Right forelimb (tissue), 1 donor: ENCODE measurements around the gene NEGR1.
"Not testable (repeated sequence)": the region's sequence is repeated elsewhere in the genome, so short reads cannot be mapped to it uniquely, and the experiment has no call there.

Experiments used
- DNase-seq: peaks from one replicate; pipeline ENCODE4 v3.0.0-alpha.2; 2018

NEGR1 gene

DNA sequence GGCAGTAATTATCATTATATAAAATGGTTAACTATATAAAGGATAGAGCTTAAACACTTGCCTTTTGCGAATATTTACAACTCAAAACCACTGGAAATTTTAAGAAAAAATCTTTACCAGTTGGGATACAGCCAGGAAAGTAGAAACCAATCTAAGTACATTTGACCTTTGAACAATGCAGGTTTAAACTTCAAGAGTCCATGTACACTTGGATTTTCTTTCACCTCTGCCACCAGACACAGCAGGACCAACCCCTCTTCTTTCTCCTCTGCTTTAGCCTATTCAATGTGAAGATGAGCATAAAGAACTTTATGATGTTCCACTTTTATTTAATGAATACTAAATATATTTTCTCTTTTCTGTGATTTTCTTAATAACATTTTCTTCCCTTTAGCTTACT lies 361.1 kb downstream of the NEGR1 start:
- DNase-seq, result no peak

DNA sequence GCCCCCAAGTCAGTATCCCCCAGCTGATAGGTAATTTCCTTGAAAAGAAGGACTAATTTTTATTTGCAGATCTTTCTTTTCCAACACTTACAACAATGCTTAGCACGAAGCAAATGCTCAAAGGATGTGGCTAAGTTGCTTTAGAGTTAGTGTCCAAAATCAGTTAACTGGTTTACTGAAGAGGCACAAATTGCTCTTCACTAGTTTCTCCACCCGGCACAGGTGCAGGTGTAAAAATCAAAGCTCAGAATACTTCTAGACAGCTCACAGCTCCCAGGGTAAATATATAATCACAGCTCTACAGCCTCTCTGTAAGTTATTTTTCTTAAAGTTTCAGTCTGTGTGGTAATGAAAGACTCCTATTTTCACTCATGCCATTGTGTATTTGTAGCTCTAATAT lies 361.8 kb downstream of the NEGR1 start:
- no peak for DNase-seq

DNA sequence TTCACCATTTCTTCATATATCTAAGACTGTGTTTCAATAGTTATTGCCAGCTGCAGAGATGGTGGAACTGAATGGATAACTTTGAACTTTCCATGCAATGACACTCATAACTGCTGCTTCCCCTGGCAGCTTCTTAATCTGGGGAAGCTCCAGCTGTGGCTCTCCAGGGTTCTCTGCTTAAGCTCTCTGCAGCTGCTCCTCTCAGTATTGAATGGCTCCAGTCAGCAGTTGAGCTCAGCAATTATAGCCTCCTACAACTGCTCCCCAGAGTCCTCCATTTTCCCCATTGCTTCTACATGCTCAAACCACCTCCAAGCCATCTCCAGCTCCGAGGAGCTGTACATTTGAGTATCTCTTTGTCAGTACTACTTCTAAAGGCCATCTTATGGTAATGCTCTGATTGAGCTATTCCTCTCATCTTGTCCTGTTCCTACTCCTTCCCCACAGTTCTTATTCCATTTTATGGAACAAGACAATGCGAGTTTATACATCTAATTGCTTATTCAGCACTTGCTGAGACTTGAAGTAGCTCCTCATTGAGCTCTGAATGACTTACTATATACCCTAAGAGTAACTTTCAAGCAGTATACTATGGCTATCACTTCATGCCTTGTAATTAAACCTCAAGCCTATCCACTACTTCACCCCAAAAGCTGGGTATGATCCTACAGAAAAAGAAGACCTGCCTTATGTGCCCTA lies 362.4 kb downstream of the NEGR1 start:
- no peak for DNase-seq

DNA sequence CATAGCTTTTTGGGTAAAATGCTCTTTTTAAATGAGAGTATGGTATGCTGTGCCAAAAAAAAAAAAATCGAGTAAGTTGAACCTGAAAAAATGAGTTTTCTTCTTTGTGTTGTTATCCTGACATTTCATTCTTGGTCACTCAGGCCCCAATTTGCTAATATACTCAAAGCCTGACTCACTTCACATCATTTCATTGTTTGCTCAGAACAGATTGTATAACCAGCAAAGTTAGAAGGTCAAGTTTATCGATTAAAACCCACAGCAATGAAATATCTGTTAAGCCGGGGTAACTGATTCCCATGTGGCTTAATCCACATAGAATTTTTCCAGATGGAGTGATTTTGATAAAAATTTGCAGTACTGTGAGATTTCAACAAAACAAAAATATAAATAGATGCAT lies 363.7 kb downstream of the NEGR1 start:
- DNase-seq, result no peak

DNA sequence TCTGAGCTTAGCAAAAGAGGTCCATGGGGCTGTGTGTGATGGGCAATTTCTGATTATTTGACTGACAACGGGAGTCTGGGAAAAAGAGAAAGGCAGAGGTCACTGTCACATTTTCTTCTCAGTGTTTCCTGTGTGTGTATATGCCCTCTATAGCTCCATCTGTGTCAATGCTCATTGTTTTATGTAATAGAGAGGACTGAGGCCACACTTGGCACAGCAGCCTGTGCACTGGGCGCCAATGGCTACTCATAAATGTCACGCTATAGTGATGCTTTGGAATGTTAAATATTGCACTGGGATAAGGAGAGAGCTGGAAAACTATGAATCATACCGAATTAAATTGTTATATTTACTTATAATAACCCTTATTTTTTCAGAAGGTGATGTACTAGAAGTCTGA lies 365.4 kb downstream of the NEGR1 start:
- DNase-seq, result no peak

DNA sequence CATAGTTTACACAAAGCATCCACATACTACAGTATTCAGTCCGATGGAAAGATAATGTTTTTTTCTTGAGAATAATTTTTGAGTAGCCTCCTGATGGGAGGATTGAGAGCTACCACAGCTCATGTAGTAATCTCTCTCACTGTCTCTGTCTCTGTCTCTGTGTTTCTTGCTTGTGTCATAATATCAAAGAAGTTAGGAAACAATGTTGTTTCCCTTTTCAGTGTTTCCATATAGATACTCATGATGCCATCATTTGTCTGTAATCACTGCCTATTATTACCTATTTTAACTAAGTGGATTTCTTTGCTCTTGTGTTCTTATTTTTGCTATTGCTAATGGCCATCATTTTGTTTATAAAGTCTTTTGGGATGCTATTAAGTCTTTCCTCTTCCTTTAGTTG lies 367.7 kb downstream of the NEGR1 start:
- DNase-seq, result no peak

DNA sequence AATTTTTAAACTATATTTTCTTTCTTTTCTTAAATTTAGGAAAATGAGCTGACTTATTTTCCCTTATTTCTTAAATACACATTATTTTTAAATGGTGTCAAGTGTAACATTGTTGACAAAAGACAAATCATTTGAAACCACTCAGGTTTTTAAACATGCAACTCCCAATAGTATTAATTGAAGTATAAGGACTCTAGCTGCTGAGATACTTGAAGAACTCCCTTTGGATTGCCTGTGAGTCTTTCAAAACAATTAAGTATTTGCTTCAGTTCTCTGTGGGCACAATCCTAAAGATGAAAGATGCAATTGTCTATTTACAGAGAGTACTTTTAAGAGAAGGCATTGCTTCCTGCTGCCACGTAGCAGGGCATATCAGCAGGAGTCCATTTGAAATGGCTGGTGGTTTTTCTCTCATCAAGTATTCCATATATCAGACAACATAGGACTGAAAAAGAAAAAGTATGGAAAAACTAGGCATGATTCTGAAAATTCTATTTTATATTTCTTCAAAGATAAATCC lies 373.4 kb downstream of the NEGR1 start:
- DNase-seq, result no peak

DNA sequence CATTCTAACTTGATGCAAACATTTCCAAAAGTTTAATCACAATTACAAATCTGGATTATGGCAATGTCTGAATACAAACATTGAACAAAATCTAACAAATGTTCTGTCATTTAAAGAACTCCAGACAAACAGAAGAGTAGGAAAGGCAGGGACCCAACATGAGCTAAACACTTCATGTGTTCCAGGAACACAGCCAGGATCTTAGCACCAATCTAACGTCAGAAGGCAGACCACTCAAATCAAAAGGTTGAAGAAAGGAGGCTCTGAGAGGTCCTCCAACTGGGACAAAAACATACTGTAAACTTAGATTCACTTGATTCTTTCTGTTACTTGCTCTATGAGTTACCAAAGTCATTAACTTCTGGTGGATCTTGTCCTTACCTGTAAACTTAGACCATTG lies 374.0 kb downstream of the NEGR1 start:
- DNase-seq, result no peak

DNA sequence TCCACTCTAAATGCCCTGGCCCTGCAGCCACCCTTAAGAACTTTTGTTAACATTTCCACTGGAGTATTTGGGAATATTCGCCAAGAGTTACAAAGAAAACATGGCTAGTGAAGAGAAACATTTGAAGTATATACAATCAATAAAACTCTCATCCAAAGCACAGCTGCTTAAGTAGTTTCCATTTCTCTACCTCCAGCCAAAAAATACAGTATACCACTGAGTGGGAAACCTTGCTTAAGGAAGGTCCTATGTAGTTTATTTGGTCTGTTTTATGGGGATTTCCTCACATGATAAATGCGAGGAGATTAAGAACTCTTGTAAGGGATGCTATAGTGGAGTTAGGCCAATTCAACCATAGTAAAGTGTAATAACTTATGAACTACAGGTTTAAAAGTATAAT lies 382.5 kb downstream of the NEGR1 start:
- DNase-seq, result no peak

DNA sequence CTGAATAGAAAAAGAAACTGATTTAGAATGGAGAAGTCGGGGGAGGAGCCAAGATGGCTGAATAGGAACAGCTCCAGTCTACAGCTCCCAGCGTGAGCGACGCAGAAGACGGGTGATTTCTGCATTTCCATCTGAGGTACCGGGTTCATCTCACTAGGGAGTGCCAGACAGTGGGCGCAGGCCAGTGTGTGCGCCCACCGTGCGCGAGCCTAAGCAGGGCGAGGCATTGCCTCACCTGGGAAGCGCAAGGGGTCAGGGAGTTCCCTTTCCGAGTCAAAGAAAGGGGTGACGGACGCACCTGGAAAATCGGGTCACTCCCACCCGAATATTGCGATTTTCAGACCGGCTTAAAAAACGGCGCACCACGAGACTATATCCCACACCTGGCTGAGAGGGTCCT lies 394.2 kb downstream of the NEGR1 start:
- DNase-seq, result not testable (repeated sequence)

DNA sequence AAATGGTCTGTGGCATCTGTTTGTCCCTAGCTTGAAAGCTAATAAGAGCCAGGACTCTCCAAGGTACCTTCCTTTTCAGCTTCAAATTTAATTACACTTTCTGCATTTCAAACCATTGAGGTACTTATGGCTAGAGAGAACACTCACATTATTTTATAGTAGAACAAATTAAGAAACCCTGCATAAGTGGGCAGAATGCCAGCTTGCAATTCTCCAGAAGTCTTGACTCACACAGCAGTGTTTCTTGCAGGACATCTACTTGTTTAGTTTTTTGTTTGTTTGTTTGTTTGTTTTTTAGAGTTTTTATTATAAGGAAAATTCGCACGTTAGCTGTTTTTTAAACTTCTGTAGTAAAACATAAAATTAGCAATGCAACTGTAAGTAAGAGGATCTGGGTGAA lies 397.2 kb downstream of the NEGR1 start:
- no peak for DNase-seq

DNA sequence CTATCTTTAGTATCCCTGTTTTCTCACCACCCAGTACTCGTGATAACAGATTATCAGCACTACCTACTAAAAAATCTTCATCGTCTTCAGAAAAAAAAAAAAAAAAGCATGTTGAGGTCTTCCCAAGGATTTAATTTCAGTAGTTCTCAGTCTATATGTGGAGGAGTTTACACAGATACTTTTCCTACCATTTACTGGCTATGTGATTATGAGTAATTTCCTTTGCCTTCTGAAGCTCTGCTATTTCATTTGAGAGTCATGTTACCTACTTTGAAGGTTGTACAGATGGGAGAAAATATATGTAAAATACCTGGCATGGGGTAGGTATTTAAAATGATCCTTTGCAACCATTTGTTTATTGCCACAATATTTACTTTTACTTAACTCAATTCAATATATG lies 399.7 kb downstream of the NEGR1 start:
- DNase-seq, result no peak

DNA sequence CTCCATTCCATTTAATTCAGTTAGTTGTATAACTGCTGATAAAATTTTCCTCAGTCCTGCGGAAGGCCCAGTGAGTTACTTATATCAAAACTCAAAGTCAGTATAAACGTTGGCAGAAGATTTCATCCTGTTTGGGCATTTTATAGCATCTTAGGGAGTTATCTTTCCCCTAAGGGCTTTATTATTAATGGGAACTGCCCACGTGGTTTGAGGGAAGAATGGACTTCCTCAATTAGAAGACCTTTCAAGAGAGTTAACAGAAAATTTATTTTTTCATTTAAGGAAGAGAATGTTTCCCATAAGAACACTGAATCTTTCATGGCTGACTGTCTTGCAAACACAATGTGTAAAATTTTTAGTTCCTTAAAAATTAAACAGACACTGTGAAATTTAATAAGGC lies 400.1 kb downstream of the NEGR1 start:
- DNase-seq, result no peak

DNA sequence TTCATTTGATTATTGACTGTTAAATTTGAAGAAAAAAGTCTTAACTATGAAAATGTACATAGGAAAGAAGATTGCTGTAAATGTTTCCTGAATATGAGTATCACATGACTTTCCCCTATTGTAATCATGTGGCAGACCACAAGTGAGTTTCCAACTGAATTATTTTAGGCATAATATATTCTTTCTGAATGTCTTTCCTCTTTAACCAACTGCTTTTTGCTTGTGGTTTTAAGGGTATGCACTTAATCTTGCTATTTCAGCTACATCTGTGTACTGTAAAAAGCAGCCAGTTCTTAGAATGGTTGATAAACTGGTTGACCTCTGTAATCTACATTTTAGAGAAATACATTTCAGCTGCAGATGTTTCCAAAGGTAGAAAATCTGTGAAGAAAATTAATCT lies 400.7 kb downstream of the NEGR1 start:
- no peak for DNase-seq

DNA sequence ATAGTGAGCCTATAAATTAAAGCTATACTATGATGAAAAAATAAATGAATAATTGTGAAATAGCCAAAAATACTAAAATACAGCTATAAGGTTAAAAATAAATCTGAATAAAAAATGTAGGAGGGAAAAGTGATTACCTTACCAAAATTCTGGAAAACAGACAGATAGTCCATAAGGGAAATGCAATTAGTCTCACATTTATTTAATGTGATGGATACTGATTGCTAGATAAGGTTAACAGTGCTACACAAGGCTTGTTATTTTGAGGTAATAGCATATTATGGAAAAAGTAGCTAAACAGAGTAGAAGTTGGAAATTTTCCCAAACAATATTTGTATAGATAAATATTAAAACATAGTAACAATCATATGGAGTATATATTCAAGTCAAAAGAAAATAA lies 413.0 kb downstream of the NEGR1 start:
- no peak for DNase-seq

DNA sequence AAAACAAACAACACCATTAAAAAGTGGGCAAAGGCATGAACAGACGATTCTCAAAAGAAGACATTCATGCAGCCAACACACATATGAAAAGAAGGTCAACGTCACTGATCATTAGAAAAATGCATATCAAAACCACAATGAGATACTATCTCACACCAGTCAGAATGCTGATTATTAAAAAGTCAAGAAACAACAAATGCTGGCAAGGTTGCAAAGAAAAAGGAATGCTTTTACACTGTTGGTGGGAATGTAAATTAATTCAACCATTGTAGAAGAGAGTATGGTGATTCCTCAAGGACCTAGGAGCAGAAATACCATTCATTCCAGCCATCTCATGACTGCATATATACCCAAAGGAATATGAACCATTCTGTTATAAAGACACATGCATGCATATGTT lies 419.6 kb downstream of the NEGR1 start:
- no peak for DNase-seq

DNA sequence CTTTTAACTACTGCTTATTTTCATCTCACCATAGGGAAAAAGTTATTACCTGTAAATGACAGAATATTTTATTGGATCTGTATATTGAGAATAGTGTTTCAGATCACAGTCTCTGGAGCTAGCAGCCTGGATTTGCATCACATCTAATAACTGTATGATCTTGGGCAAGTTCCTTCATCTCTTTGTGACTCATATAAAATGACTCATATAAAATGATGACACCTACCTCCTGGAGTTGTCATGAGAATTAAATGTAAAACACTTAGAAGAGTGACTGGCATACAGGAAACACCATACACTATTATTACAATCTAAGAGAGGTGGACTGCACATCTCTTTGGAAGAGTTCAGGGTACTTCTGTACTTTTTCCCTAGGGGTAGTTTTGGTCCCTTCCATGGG lies 421.3 kb downstream of the NEGR1 start:
- DNase-seq, result no peak

DNA sequence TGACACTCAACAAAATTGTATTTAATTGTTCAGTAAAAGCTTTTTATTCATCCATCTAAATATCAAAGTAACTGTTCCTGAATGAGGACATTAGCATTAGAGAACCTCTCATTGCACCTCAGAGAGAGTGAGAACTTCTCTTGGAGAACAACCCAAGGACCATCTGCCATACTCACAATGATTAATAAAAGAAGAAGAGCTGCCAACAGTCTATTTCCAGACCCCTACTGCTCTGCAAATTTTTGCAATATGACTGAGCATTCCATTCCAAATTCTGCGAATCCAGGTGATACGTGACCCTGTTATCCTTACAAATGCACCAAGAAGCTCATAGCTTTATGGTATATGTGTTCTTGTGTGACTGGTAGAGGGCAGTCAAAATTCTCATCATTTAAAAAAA lies 422.5 kb downstream of the NEGR1 start:
- no peak for DNase-seq

DNA sequence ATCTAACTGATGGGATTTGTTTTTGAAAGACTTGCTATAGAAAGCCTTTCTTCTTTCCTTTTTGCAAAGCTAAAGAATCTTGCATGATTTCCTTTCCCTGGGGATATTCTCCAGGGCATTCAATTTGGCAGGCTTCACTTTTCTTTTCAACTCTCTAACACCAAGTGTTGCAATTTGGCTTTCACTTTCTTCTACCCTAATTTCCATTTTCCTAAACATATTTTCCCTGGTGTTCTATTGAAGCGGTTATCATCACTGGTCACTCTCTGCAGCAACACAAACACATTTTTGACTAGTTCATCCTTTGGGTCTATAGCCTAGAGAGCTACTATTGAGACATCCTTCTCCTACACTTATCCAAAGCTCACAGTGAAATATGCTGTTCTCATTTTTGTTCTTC lies 424.5 kb downstream of the NEGR1 start:
- no peak for DNase-seq

DNA sequence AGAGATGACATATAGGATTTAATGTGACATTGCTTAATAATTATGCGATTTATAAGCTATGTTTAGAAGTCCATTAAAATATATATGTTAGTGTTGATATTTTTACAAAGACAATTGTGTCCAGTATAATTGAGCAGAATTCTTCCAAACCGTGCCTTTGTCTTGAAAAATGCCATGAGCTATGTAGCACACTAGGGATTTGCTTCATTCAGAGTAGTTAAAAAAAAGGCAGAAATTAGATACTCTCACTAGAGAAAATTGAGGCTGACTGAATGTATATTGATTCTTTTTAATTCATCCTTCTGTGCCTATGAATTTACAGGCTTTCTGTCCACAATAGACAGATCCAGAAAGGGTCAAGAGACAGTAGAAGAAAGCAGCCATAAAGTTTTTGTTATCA lies 429.0 kb downstream of the NEGR1 start:
- DNase-seq, result no peak

DNA sequence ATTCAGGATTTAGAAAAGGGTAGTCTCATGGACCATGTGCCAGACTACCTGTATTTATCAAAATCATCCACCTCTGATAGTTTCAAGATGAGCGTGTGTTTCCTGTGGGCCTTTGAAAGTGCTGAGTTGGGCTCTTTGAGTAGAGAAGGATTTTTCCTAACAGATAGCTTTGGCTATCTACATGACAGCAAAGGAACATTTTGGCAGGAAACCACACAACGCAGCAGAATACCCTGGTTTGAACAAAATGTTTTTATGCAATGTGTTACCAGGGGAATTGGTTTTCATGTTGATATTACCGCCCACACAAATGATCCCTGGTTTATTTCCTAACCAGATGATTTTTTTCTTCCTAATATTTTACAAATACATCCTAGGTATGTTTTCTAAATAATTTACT lies 431.4 kb downstream of the NEGR1 start:
- DNase-seq, result no peak

DNA sequence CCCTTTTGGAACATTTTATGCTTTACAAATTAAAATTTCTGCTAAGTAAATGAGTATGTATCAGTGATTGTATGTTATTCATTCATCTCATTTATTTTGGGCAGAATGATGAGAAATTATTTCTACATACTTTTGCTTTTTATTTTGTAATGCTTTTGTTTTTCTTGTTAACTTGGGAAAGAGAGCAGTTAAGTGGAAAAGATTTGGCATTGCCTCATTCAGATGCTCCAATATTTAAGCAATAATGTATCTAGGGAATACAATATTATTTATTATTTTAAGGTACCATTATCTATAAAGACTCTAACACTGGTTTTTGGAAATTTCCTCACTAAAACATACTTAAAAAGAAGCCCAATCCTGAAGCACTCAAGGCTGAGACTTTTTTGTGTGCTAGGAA lies 431.8 kb downstream of the NEGR1 start:
- DNase-seq, result no peak

DNA sequence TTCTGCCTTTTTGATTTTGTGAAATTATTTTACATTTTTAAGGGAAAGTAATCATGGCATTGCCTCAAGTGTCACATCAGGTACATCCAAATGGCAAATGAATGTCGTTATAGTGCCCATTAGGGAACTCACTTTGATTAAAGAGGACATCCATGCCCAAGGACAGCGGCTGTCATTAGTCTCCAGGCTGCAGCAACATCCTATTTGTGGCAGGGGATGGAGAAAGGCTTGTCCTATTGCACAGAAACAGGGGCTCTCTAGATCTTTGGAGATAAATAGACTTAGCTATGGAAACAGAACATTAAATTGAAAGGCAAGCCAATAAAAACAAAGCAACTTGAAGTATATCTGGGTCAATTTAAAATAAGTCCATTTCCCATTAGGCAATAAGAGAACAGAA lies 439.3 kb downstream of the NEGR1 start:
- no peak for DNase-seq

DNA sequence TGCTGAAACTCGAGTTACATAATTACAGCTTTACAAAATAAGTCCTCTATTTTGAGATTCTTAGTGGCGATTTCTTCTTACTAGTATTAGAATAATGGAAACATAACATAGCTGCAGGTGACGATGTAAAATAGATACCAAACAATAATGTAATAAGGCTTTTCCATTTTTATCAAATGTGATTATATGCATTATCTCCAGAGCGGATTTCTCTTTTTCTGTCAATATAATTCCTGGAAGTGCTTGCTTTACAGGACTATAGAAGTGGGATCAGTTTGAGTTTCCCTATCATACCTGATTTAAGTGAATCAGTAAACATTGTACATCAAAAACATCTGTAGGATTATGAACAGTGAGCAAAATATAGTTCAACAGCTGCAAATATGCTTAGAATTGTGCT lies 442.5 kb downstream of the NEGR1 start:
- DNase-seq, result no peak

DNA sequence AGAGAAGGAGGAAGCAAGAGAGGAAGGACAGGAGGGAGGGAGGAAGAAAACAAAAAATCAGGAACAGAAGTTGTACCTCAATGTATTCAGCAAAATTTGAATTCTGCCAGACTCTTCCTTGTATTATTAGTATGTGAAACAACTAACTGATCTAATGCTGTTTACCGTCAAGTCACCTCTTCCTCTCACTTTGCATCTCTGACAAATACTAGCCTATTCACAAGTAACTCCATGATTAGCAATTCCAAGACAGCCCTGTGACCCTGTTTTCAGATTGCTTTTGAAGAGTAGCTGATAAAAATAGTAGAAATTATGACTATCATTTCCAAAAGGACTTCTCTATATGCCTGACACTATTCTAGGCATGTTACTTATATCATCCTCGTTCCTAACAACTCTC lies 445.4 kb downstream of the NEGR1 start:
- no peak for DNase-seq

DNA sequence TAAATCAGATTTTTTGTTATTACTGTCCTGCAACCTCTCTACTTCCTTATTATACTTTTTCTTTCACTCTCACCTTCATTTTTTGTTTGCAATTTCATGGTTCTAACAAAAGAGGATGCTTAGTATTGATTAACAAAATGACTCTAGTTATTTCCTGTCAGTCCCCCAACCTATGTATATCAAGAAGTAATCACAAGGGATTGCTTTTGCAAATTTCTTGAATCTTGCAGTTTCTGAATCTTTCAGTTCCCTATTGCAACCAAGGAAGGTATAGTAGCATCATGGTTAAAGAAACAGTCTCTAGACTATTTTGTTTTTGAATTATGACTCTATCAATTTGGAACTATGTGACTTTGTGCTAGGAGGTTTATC lies 446.9 kb downstream of the NEGR1 start:
- DNase-seq, result no peak
